Thoracic aorta (tissue), 2 donors: ENCODE results near the gene RIPK3. TPM values are rescaled to one million over a fixed set of nuclear protein-coding genes. Genes with fewer than 3 reads are reported as not detected.
A peak's percentile ranks its signal among the peaks of the same experiment; 100 is the strongest.

Experiments
- ATAC-seq: fragments of 150-250 bp; one replicate; pipeline ENCODE4 v1.8.0; 2017; ENCODE audit warnings: low read depth; ENCODE audit not compliant: insufficient number of reproducible peaks, low FRiP score
- DNase-seq: peaks from one replicate; pipeline ENCODE4 v3.0.0-alpha.2; 2020; ENCODE audit warnings: low spot score
- H3K27ac ChIP-seq, 2 donors: fragments of 200-600 bp; sonication (generic); 1 replicate in 1 of 2; 2 replicates in 1 of 2; pipeline ENCODE4 v1.5.1; 2016; ENCODE audit warnings: mild to moderate bottlenecking in 2 of 2, moderate library complexity in 2 of 2
- H3K27me3 ChIP-seq: fragments of 200-600 bp; sonication (generic); replicated peaks from 2 replicates; pipeline ENCODE4 v1.6.0; 2016; ENCODE audit warnings: mild to moderate bottlenecking; ENCODE audit not compliant: insufficient read depth
- H3K36me3 ChIP-seq: fragments of 200-600 bp; sonication (generic); one replicate; pipeline ENCODE4 v1.5.1; 2016
- H3K4me1 ChIP-seq, 2 donors: fragments of 200-600 bp; sonication (generic); 1 replicate in 1 of 2; 2 replicates in 1 of 2; pipeline versions ENCODE4 v1.5.1 to v1.6.0; 2016; ENCODE audit warnings: low read depth in 2 of 2, mild to moderate bottlenecking in 1 of 2; ENCODE audit not compliant: control insufficient read depth in 1 of 2
- H3K4me3 ChIP-seq: fragments of 200-600 bp; sonication (generic); 2 replicates; pipeline ENCODE4 v1.5.1; 2016; ENCODE audit warnings: mild to moderate bottlenecking
- H3K9me3 ChIP-seq: fragments of 200-600 bp; sonication (generic); 2 replicates; pipeline ENCODE4 v1.5.1; 2016
- CTCF ChIP-seq: fragments of 200-600 bp; sonication (generic); IDR thresholded peaks from one replicate; pipeline ENCODE4 v1.5.1; 2019; ENCODE audit warnings: antibody characterized with exemption
- total RNA-seq, 2 donors: library from RNA; depleted of rRNA; stranded (reverse); fragments of >200 nt; gene quantifications; one replicate each; pipeline versions ENCODE4 v1.1.0 to v1.2.3, GENCODE V29; 2016

The RIPK3 gene
- total RNA-seq, 2 donors from 2014 or later = 6.8 to 17.9 TPM

GRCh38 chr14:24299255-24300191 lies 40.3 kb downstream of the RIPK3 start, which contains the start of the genes DHRS1 and NOP9:
DHRS1 (minus strand) TSS chr14:24299780; CDS start chr14:24299106, 674 bp downstream.
NOP9 (plus strand) TSS chr14:24299850; CDS start chr14:24299955, 105 bp downstream.
- Histone ChIP-seq H3K27me3 (no peaks in the 10 kb centered on the region), H3K27ac (peak within 1 kb of the TSS; percentile 52 to 64), H3K4me3 (peak within 1 kb of the TSS; percentile 77), H3K36me3 (peaks cover 35% of the 10 kb centered on the region), H3K9me3 (no peaks in the 10 kb centered on the region), H3K4me1 (peaks cover 13 to 16% of the 10 kb centered on the region in 2 donors)
- TF ChIP-seq CTCF = no peak
- ATAC-seq = peak; percentile 76
- DNase-seq = peak; percentile 69

DNA sequence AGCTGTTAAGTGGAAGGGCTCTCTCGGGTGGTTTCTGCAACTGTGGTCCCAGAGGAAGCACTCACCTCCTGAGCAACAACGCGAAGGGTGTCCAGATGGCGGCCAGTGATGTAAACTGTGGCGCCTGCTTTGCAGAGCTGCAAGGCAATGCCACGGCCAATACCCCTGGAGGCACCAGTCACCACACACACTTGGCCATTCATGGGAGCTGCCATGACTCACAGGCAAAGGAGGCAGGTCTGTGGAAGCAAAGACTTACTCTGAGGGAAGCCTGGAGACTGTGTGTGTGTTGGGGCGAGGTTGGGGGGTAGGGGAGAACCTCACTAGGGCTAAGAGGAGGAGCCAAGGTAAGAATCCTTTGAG lies 40.9 kb downstream of the RIPK3 start:
- peaks cover 29% of the 10 kb centered on the region for H3K36me3 ChIP-seq
- peaks cover 13 to 16% of the 10 kb centered on the region in 2 donors for H3K4me1 ChIP-seq
- peak overlapping the region; percentile 52 to 64 for H3K27ac ChIP-seq
- no peaks in the 10 kb centered on the region for H3K9me3 ChIP-seq
- TF ChIP-seq CTCF = no peak
- DNase-seq (no peak), ATAC-seq (no peak)
- H3K4me3 ChIP-seq = peak overlapping the region; percentile 77
- no peaks in the 10 kb centered on the region for H3K27me3 ChIP-seq

DNA sequence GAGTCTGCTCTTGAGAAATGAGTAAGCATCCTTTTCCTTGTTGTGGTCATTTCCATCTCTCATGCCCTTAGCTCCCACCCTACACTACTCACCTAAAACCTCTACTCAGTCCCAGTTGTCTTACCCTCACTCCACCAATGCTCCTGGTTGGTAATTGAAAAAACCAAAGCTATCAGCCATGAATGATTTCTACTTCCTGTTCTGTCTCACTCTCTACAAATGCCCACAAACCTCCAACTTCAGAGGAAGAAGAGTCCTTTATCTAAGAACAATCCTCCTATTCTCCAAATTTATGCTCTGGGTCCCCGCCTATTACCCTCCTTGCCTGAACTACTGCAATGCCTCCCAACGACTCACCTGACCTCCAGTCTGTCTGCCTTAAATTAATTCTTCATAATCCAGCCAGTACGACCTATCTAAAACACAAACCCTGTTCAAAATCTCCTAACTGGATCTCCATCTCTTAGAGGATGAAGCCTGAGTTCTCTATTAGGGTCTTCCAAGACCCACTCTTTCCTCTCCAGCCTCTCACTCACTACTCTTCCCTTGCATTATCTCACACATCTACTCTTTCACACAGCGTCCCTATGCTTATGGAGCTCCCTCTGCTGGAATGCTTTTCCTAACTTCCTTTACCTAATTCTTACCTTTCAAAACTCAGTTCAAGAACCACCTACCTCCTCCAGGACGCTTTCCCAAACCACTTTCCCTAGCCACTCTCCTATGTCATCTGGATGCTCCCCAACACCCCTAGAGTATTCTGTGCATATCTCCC lies 42.4 kb downstream of the RIPK3 start:
- no peak for ATAC-seq
- DNase-seq = no peak

DNA sequence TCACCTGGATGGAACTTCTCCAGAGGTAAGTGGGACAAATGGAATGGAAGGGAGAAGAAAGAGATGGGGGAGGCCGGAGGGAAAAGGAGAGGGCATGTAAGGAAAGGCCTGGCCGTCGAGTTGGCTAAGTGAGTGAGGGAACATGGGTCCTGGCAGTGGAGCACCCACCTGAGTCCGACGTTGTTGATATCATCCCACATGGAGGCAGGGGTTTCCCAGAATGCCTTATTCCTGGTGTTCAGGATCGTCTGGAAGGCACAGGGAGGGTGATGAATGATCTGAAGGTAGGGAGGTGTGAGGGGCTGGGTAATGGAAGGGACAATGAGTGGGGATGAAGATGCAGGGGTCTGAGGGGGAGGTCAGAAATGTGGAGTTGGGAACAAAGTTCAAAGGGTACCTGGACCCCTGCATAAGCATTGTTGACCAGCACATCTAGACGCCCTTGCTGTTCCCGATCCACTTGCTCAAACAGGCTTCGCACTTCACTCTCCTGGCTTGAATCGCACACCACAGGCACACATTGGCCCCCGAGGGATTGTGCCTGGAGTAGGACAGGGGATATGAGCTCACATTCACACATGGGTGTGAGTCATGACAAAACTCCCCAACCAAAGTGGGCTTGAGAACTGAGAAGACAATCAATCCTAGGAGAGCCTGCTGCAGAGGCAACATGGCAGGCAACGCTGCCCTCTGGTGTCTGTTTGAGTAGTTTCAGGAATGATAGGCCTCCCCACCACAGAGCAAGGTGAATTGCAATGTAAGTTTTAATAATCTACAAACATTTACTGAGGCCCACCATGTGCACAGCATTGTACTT lies 43.2 kb downstream of the RIPK3 start:
- Histone ChIP-seq H3K36me3 (peaks cover 19% of the 10 kb centered on the region), H3K4me1 (peaks cover 13 to 16% of the 10 kb centered on the region in 2 donors), H3K27me3 (no peaks in the 10 kb centered on the region), H3K4me3 (no peak overlapping the region), H3K27ac (no peak overlapping the region), H3K9me3 (no peaks in the 10 kb centered on the region)
- TF ChIP-seq CTCF = peak; percentile 45
- DNase-seq (peak; percentile 40), ATAC-seq (peak; percentile 30)

More for the DNA sequence above, 42.4 kb downstream of the RIPK3 start:
- Histone ChIP-seq H3K4me3 (no peak overlapping the region), H3K27ac (no peak overlapping the region), H3K36me3 (peaks cover 17% of the 10 kb centered on the region), H3K4me1 (peaks cover 13 to 16% of the 10 kb centered on the region in 2 donors), H3K27me3 (no peaks in the 10 kb centered on the region), H3K9me3 (no peaks in the 10 kb centered on the region)
- no peak for TF ChIP-seq CTCF
